Astrocyte (in vitro differentiated cells and primary cell): ENCODE measurements around the gene RCAN2.

ENCODE experiments used
- EZH2 ChIP-seq: IDR thresholded peaks from 2 replicates; pipeline ENCODE4 v1.6.1; 2012; ENCODE audit warnings: mild to moderate bottlenecking, low read length, inconsistent platforms; ENCODE audit not compliant: insufficient read depth
- TF ChIP-seq, protein P1 (sequence below): IDR thresholded peaks from 2 replicates; pipeline ENCODE4 v1.5.1; 2011; ENCODE audit warnings: low read depth, mild to moderate bottlenecking, inconsistent platforms, low read length, moderate library complexity; ENCODE audit not compliant: insufficient read depth

DNA sequence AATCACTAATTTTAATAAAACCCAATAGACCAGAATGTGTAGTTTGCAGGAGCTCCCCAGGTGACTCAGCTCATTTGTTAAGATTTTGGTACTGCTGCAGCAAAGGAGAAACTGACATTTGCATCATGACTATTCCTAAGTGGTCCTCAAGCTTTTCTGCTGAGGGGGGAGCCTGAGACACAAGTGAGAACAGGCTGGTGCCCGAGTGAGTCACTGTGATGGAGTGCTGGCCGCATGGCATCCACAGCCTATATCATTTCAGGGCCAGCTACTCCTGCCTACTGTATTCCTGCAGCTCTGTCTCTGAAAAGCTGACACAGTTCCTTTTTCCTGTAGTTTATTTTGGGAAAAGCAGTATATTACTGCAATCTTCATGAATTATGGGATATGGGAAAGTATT lies 206.8 kb downstream of the RCAN2 start:
- TF ChIP-seq, protein P1, sequence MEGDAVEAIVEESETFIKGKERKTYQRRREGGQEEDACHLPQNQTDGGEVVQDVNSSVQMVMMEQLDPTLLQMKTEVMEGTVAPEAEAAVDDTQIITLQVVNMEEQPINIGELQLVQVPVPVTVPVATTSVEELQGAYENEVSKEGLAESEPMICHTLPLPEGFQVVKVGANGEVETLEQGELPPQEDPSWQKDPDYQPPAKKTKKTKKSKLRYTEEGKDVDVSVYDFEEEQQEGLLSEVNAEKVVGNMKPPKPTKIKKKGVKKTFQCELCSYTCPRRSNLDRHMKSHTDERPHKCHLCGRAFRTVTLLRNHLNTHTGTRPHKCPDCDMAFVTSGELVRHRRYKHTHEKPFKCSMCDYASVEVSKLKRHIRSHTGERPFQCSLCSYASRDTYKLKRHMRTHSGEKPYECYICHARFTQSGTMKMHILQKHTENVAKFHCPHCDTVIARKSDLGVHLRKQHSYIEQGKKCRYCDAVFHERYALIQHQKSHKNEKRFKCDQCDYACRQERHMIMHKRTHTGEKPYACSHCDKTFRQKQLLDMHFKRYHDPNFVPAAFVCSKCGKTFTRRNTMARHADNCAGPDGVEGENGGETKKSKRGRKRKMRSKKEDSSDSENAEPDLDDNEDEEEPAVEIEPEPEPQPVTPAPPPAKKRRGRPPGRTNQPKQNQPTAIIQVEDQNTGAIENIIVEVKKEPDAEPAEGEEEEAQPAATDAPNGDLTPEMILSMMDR: no peak
- TF ChIP-seq EZH2: no peak
